WTC11 (cell line): ENCODE measurements around the gene CRABP2. TPM values are rescaled to one million over a fixed set of nuclear protein-coding genes. Genes with fewer than 3 reads are reported as not detected.

Experiments
- ATF1 ChIP-seq: sonication (generic); formaldehyde crosslinking; IDR thresholded peaks from 2 replicates; pipeline ENCODE4 v1.8.1; 2023; ENCODE audit warnings: mild to moderate bottlenecking, moderate library complexity, missing genetic modification reagents
- ESRRA ChIP-seq: sonication (generic); formaldehyde crosslinking; IDR thresholded peaks from 2 replicates; pipeline ENCODE4 v1.8.1; 2022; ENCODE audit warnings: mild to moderate bottlenecking, missing genetic modification reagents, borderline replicate concordance
- FOXJ3 ChIP-seq: sonication (generic); formaldehyde crosslinking; IDR thresholded peaks from 2 replicates; pipeline ENCODE4 v1.9.0; 2021; ENCODE audit warnings: missing genetic modification reagents, mild to moderate bottlenecking, borderline replicate concordance
- FOXK1 ChIP-seq: sonication (generic); formaldehyde crosslinking; IDR thresholded peaks from 2 replicates; pipeline ENCODE4 v1.8.0; 2022; ENCODE audit warnings: mild to moderate bottlenecking, moderate library complexity, missing genetic modification reagents
- FOXP1 ChIP-seq: sonication (generic); formaldehyde crosslinking; IDR thresholded peaks from 2 replicates; pipeline ENCODE4 v1.8.0; 2022; ENCODE audit warnings: missing genetic modification reagents, mild to moderate bottlenecking, moderate library complexity, borderline replicate concordance
- GABPB1 ChIP-seq: sonication (generic); formaldehyde crosslinking; IDR thresholded peaks from 2 replicates; pipeline ENCODE4 v1.8.1; 2023; ENCODE audit warnings: mild to moderate bottlenecking, missing genetic modification reagents
- KAT7 ChIP-seq: sonication (generic); formaldehyde crosslinking; IDR thresholded peaks from 2 replicates; pipeline ENCODE4 v1.8.1; 2023; ENCODE audit warnings: missing genetic modification reagents, mild to moderate bottlenecking, borderline replicate concordance
- MXD4 ChIP-seq: fragments of 250-450 bp; sonication (Bioruptor Pico); IDR thresholded peaks from 2 replicates; pipeline ENCODE4 v1.8.0; 2021; ENCODE audit warnings: mild to moderate bottlenecking, moderate library complexity, borderline replicate concordance
- NFE2L1 ChIP-seq: sonication (generic); formaldehyde crosslinking; IDR thresholded peaks from 2 replicates; pipeline ENCODE4 v1.8.1; 2023; ENCODE audit warnings: missing genetic modification reagents
- NFYB ChIP-seq: sonication (generic); formaldehyde crosslinking; conservative IDR thresholded peaks from 2 replicates; pipeline ENCODE4 v1.8.0; 2022; ENCODE audit warnings: low read depth, missing genetic modification reagents
- NR2C2 ChIP-seq: sonication (generic); formaldehyde crosslinking; IDR thresholded peaks from 2 replicates; pipeline ENCODE4 v1.8.0; 2022; ENCODE audit warnings: mild to moderate bottlenecking, missing genetic modification reagents
- OVOL2 ChIP-seq: fragments of 250-450 bp; sonication (Bioruptor Pico); IDR thresholded peaks from 2 replicates; pipeline ENCODE4 v1.9.0; 2021; ENCODE audit warnings: mild to moderate bottlenecking, borderline replicate concordance
- PRRX2 ChIP-seq: fragments of 250-450 bp; sonication (Bioruptor Pico); IDR thresholded peaks from 2 replicates; pipeline ENCODE4 v1.8.0; 2021; ENCODE audit warnings: mild to moderate bottlenecking
- RELA ChIP-seq: sonication (generic); formaldehyde crosslinking; IDR thresholded peaks from 2 replicates; pipeline ENCODE4 v1.8.1; 2022; ENCODE audit warnings: missing genetic modification reagents, mild to moderate bottlenecking, borderline replicate concordance
- RORB ChIP-seq: fragments of 250-450 bp; sonication (Bioruptor Pico); IDR thresholded peaks from 2 replicates; pipeline ENCODE4 v1.9.0; 2021; ENCODE audit warnings: mild to moderate bottlenecking
- SMAD3 ChIP-seq: sonication (generic); formaldehyde crosslinking; IDR thresholded peaks from 2 replicates; pipeline ENCODE4 v1.8.0; 2022; ENCODE audit warnings: missing genetic modification reagents, mild to moderate bottlenecking, borderline replicate concordance
- SOX15 ChIP-seq: fragments of 250-450 bp; sonication (Bioruptor Pico); IDR thresholded peaks from 2 replicates; pipeline ENCODE4 v1.9.0; 2021; ENCODE audit warnings: mild to moderate bottlenecking
- TEAD1 ChIP-seq: sonication (generic); formaldehyde crosslinking; IDR thresholded peaks from 2 replicates; pipeline ENCODE4 v1.8.0; 2022; ENCODE audit warnings: mild to moderate bottlenecking, missing genetic modification reagents
- ZBTB21 ChIP-seq: sonication (generic); formaldehyde crosslinking; IDR thresholded peaks from 2 replicates; pipeline ENCODE4 v1.8.1; 2023; ENCODE audit warnings: mild to moderate bottlenecking, missing genetic modification reagents, borderline replicate concordance
- ZNF219 ChIP-seq: sonication (generic); formaldehyde crosslinking; IDR thresholded peaks from 2 replicates; pipeline ENCODE4 v1.8.0; 2023; ENCODE audit warnings: missing genetic modification reagents, mild to moderate bottlenecking, borderline replicate concordance
- ZNF423 ChIP-seq: fragments of 250-450 bp; sonication (Bioruptor Pico); IDR thresholded peaks from 2 replicates; pipeline ENCODE4 v2.1.2; 2022; ENCODE audit warnings: mild to moderate bottlenecking, moderate library complexity
- ZNF671 ChIP-seq: fragments of 250-450 bp; sonication (Bioruptor Pico); IDR thresholded peaks from 2 replicates; pipeline ENCODE4 v1.8.0; 2021; ENCODE audit warnings: mild to moderate bottlenecking
- total RNA-seq: library from RNA; stranded (reverse); gene quantifications from 3 replicates; pipeline ENCODE4 v1.2.3, GENCODE V29; 2021
- TF ChIP-seq, protein P1 (sequence below): sonication (generic); formaldehyde crosslinking; IDR thresholded peaks from 2 replicates; pipeline ENCODE4 v1.8.1; 2022; ENCODE audit warnings: low read depth, mild to moderate bottlenecking, moderate library complexity, missing genetic modification reagents, borderline replicate concordance
- TF ChIP-seq, protein P2 (sequence below): fragments of 250-450 bp; sonication (Bioruptor Pico); IDR thresholded peaks from 2 replicates; pipeline ENCODE4 v2.1.2; 2022; ENCODE audit warnings: mild to moderate bottlenecking, moderate library complexity
- TF ChIP-seq, protein P3 (sequence below): sonication (generic); formaldehyde crosslinking; IDR thresholded peaks from 2 replicates; pipeline ENCODE4 v1.8.1; 2022; ENCODE audit warnings: missing genetic modification reagents, borderline replicate concordance
- TF ChIP-seq, protein P4 (sequence below): sonication (generic); formaldehyde crosslinking; IDR thresholded peaks from 2 replicates; pipeline ENCODE4 v1.8.0; 2022; ENCODE audit warnings: mild to moderate bottlenecking, missing genetic modification reagents
- TF ChIP-seq, protein P5 (sequence below): sonication (generic); formaldehyde crosslinking; IDR thresholded peaks from 2 replicates; pipeline ENCODE4 v1.8.0; 2022; ENCODE audit warnings: mild to moderate bottlenecking, missing genetic modification reagents
- TF ChIP-seq, protein P6 (sequence below): sonication (generic); formaldehyde crosslinking; IDR thresholded peaks from 2 replicates; pipeline ENCODE4 v1.8.1; 2023; ENCODE audit warnings: mild to moderate bottlenecking, missing genetic modification reagents, moderate library complexity
- TF ChIP-seq, protein P7 (sequence below): sonication (generic); formaldehyde crosslinking; conservative IDR thresholded peaks from 2 replicates; pipeline ENCODE4 v1.8.1; 2023; ENCODE audit warnings: mild to moderate bottlenecking, low read depth, missing genetic modification reagents, moderate library complexity

Gene CRABP2
- total RNA-seq, 1 experiment from 2014 or later: 135 TPM

DNA sequence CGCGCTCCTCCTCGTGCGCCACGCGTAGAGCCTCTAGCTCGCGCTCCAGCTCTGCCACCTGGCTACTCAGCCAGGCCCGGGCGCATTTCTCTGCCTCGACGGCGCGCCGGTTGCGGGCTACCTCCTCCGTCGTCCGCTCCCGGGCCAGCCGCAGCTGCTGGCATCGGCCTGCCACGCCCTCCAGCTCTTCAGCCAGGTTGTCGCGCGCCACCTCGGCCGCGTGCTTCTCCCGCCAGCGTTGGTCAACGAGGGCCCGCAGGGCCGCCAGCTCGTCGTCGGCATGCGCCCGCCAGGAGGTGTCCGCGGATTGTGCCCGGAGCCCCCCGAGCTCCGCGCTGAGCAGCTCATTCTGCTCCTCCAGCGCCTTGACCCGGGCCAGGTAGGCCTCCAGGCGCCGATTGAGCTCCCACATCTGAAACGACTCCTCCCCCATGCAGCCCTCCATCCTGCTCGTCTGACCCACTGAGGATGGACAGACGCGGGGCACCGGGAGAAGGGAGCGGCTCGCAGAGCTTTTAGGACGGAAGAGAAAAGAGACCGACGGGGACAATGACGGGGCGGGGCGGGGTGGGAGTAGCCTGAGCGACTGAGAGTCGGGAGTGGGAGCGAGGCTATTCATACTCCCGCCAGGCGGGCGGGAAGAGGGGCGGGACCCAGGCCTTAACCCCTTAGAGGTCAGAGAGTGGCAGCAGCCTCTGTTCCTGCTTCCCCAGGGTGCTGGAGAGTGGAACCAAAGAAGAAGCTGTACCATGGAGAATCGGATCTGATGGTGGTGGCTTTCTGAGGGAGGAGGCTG is 28.4 kb downstream of the CRABP2 start, which contains the start of gene NES (continued):
- TF ChIP-seq, protein P1, sequence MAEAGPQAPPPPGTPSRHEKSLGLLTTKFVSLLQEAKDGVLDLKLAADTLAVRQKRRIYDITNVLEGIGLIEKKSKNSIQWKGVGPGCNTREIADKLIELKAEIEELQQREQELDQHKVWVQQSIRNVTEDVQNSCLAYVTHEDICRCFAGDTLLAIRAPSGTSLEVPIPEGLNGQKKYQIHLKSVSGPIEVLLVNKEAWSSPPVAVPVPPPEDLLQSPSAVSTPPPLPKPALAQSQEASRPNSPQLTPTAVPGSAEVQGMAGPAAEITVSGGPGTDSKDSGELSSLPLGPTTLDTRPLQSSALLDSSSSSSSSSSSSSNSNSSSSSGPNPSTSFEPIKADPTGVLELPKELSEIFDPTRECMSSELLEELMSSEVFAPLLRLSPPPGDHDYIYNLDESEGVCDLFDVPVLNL: peak; percentile 81; the same call in 1 of the 2 replicates
- no peak for TF ChIP-seq GABPB1 (CRISPR knock-in tag)
- TF ChIP-seq ATF1 (CRISPR knock-in tag): no peak
- TF ChIP-seq OVOL2 (CRISPR knock-in tag): no peak
- no peak for TF ChIP-seq TEAD1 (CRISPR knock-in tag)
- 0 out of 2 replicates have a peak, but pooled peaks have one; percentile 6 for TF ChIP-seq PRRX2 (CRISPR knock-in tag)
- TF ChIP-seq, protein P2, sequence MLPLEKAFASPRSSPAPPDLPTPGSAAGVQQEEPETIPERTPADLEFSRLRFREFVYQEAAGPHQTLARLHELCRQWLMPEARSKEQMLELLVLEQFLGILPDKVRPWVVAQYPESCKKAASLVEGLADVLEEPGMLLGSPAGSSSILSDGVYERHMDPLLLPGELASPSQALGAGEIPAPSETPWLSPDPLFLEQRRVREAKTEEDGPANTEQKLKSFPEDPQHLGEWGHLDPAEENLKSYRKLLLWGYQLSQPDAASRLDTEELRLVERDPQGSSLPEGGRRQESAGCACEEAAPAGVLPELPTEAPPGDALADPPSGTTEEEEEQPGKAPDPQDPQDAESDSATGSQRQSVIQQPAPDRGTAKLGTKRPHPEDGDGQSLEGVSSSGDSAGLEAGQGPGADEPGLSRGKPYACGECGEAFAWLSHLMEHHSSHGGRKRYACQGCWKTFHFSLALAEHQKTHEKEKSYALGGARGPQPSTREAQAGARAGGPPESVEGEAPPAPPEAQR (CRISPR knock-in tag): no peak
- TF ChIP-seq, protein P3, sequence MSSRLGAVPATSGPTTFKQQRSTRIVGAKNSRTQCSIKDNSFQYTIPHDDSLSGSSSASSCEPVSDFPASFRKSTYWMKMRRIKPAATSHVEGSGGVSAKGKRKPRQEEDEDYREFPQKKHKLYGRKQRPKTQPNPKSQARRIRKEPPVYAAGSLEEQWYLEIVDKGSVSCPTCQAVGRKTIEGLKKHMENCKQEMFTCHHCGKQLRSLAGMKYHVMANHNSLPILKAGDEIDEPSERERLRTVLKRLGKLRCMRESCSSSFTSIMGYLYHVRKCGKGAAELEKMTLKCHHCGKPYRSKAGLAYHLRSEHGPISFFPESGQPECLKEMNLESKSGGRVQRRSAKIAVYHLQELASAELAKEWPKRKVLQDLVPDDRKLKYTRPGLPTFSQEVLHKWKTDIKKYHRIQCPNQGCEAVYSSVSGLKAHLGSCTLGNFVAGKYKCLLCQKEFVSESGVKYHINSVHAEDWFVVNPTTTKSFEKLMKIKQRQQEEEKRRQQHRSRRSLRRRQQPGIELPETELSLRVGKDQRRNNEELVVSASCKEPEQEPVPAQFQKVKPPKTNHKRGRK (CRISPR knock-in tag): peak; percentile 24; the same call in 1 of the 2 replicates
- TF ChIP-seq, protein P4, sequence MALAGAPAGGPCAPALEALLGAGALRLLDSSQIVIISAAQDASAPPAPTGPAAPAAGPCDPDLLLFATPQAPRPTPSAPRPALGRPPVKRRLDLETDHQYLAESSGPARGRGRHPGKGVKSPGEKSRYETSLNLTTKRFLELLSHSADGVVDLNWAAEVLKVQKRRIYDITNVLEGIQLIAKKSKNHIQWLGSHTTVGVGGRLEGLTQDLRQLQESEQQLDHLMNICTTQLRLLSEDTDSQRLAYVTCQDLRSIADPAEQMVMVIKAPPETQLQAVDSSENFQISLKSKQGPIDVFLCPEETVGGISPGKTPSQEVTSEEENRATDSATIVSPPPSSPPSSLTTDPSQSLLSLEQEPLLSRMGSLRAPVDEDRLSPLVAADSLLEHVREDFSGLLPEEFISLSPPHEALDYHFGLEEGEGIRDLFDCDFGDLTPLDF (CRISPR knock-in tag): no peak; the same call in 1 of the 2 replicates
- TF ChIP-seq FOXK1 (CRISPR knock-in tag): peak; percentile 55; the same call in 1 of the 2 replicates
- TF ChIP-seq SMAD3 (CRISPR knock-in tag): 0 out of 2 replicates have a peak, but pooled peaks have one; percentile 12
- no peak for TF ChIP-seq RORB (CRISPR knock-in tag)
- TF ChIP-seq, protein P5, sequence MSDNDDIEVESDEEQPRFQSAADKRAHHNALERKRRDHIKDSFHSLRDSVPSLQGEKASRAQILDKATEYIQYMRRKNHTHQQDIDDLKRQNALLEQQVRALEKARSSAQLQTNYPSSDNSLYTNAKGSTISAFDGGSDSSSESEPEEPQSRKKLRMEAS: peak; percentile 90; the same call in 1 of the 2 replicates
- peak; percentile 93 for TF ChIP-seq ESRRA
- peak; percentile 77; the same call in 1 of the 2 replicates for TF ChIP-seq NR2C2 (CRISPR knock-in tag)
- TF ChIP-seq KAT7 (CRISPR knock-in tag): no peak; the same call in 1 of the 2 replicates
- TF ChIP-seq ZNF671 (CRISPR knock-in tag): no peak
- 0 out of 2 replicates have a peak, but pooled peaks have one; percentile 14 for TF ChIP-seq ZNF423 (CRISPR knock-in tag)
- TF ChIP-seq, protein P6, sequence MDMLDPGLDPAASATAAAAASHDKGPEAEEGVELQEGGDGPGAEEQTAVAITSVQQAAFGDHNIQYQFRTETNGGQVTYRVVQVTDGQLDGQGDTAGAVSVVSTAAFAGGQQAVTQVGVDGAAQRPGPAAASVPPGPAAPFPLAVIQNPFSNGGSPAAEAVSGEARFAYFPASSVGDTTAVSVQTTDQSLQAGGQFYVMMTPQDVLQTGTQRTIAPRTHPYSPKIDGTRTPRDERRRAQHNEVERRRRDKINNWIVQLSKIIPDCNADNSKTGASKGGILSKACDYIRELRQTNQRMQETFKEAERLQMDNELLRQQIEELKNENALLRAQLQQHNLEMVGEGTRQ (CRISPR knock-in tag): no peak; the same call in 1 of the 2 replicates
- TF ChIP-seq NFE2L1: peak; percentile 88
- peak; percentile 83 for TF ChIP-seq ZNF219 (CRISPR knock-in tag)
- peak; percentile 98 for TF ChIP-seq FOXP1 (CRISPR knock-in tag)
- peak; percentile 78 for TF ChIP-seq ZBTB21 (CRISPR knock-in tag)
- no peak for TF ChIP-seq FOXJ3 (CRISPR knock-in tag)
- no peak for TF ChIP-seq MXD4 (CRISPR knock-in tag)
- peak; percentile 83; the same call in 1 of the 2 replicates for TF ChIP-seq RELA (CRISPR knock-in tag)
- no peak for TF ChIP-seq SOX15
- TF ChIP-seq, protein P7, sequence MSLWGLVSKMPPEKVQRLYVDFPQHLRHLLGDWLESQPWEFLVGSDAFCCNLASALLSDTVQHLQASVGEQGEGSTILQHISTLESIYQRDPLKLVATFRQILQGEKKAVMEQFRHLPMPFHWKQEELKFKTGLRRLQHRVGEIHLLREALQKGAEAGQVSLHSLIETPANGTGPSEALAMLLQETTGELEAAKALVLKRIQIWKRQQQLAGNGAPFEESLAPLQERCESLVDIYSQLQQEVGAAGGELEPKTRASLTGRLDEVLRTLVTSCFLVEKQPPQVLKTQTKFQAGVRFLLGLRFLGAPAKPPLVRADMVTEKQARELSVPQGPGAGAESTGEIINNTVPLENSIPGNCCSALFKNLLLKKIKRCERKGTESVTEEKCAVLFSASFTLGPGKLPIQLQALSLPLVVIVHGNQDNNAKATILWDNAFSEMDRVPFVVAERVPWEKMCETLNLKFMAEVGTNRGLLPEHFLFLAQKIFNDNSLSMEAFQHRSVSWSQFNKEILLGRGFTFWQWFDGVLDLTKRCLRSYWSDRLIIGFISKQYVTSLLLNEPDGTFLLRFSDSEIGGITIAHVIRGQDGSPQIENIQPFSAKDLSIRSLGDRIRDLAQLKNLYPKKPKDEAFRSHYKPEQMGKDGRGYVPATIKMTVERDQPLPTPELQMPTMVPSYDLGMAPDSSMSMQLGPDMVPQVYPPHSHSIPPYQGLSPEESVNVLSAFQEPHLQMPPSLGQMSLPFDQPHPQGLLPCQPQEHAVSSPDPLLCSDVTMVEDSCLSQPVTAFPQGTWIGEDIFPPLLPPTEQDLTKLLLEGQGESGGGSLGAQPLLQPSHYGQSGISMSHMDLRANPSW (CRISPR knock-in tag): no peak
- TF ChIP-seq NFYB (CRISPR knock-in tag): peak; percentile 46
